Endothelial cell (in vitro differentiated cells): ENCODE measurements around the gene POPDC2. TPM values are rescaled to one million over a fixed set of nuclear protein-coding genes. Genes with fewer than 3 reads are reported as not detected.

ENCODE experiments used
- DNase-seq: peaks from one replicate; pipeline ENCODE4 v3.0.0; 2021; ENCODE audit warnings: low spot score
- H3K27ac Mint-ChIP-seq: one replicate; pipeline ENCODE4 v1.8.0; 2021; ENCODE audit warnings: mixed read lengths, inconsistent platforms; ENCODE audit not compliant: unreplicated experiment
- H3K27me3 Mint-ChIP-seq: one replicate; pipeline ENCODE4 v1.8.0; 2021; ENCODE audit warnings: mild to moderate bottlenecking, moderate library complexity, mixed read lengths, inconsistent platforms; ENCODE audit not compliant: unreplicated experiment
- H3K36me3 Mint-ChIP-seq: one replicate; pipeline ENCODE4 v1.8.0; 2021; ENCODE audit warnings: mild to moderate bottlenecking, low read depth, mixed read lengths, inconsistent platforms; ENCODE audit not compliant: unreplicated experiment
- H3K4me1 Mint-ChIP-seq: one replicate; pipeline ENCODE4 v1.8.0; 2021; ENCODE audit warnings: mild to moderate bottlenecking, mixed read lengths, inconsistent platforms; ENCODE audit not compliant: unreplicated experiment
- H3K4me3 Mint-ChIP-seq: one replicate; pipeline ENCODE4 v1.8.0; 2021; ENCODE audit warnings: mild to moderate bottlenecking, mixed read lengths, inconsistent platforms; ENCODE audit not compliant: unreplicated experiment
- H3K9me3 Mint-ChIP-seq: one replicate; pipeline ENCODE4 v1.8.0; 2021; ENCODE audit warnings: mixed read lengths, inconsistent platforms; ENCODE audit not compliant: unreplicated experiment
- CTCF ChIP-seq: fragments of 200-600 bp; sonication (generic); IDR thresholded peaks from one replicate; pipeline ENCODE4 v1.5.0; 2021; ENCODE audit warnings: antibody characterized with exemption; ENCODE audit not compliant: unreplicated experiment
- total RNA-seq: library from RNA; stranded (reverse); fragmentation: NEBNext Ultra II Directional; extraction: Animal tissue kit (Norgen Biotek cat#: 25700); gene quantifications from one replicate; pipeline ENCODE4 v1.2.1, GENCODE V29; 2021; ENCODE audit not compliant: unreplicated experiment

Gene POPDC2
- total RNA-seq, 1 donor from 2014 or later: 2.0 TPM

- Mint-ChIP-seq H3K27ac (peak overlapping the region; percentile 22), H3K9me3 (no peaks in the 10 kb centered on the region), H3K36me3 (no peaks in the 10 kb centered on the region), H3K27me3 (peaks cover 2% of the 10 kb centered on the region), H3K4me1 (peaks cover 37% of the 10 kb centered on the region), H3K4me3 (no peak overlapping the region)
- TF ChIP-seq CTCF: no peak
- no peak for DNase-seq
These were observed 12.4 kb downstream of the POPDC2 start for GRCh38 chr3:119647843-119648575.

GRCh38 chr3:119647171-119647570, 13.2 kb downstream of the POPDC2 start:
- no peak for TF ChIP-seq CTCF
- Mint-ChIP-seq H3K27me3 (peaks cover 3% of the 10 kb centered on the region), H3K4me3 (no peak overlapping the region), H3K36me3 (no peaks in the 10 kb centered on the region), H3K9me3 (no peaks in the 10 kb centered on the region), H3K27ac (peak overlapping the region; percentile 34), H3K4me1 (peaks cover 37% of the 10 kb centered on the region)
- no peak for DNase-seq

GRCh38 chr3:119645813-119646212, 14.6 kb downstream of the POPDC2 start:
- H3K9me3 Mint-ChIP-seq: no peaks in the 10 kb centered on the region
- no peak overlapping the region for H3K4me3 Mint-ChIP-seq
- no peak overlapping the region for H3K27ac Mint-ChIP-seq
- DNase-seq: no peak
- no peaks in the 10 kb centered on the region for H3K36me3 Mint-ChIP-seq
- no peak for TF ChIP-seq CTCF
- peaks cover 33% of the 10 kb centered on the region for H3K4me1 Mint-ChIP-seq
- H3K27me3 Mint-ChIP-seq: peaks cover 1% of the 10 kb centered on the region

- peaks cover 25% of the 10 kb centered on the region for H3K4me1 Mint-ChIP-seq
- H3K9me3 Mint-ChIP-seq: no peaks in the 10 kb centered on the region
These were observed 15.9 kb downstream of the POPDC2 start for GRCh38 chr3:119644481-119644880.

More at GRCh38 chr3:119644481-119644880, 15.9 kb downstream of the POPDC2 start:
- no peak for TF ChIP-seq CTCF
- no peak for DNase-seq
- Mint-ChIP-seq H3K27me3 (peaks cover 1% of the 10 kb centered on the region), H3K4me3 (no peak overlapping the region), H3K36me3 (no peaks in the 10 kb centered on the region), H3K27ac (no peak overlapping the region)
